ENCODE data around the gene KLF16.

DNA sequence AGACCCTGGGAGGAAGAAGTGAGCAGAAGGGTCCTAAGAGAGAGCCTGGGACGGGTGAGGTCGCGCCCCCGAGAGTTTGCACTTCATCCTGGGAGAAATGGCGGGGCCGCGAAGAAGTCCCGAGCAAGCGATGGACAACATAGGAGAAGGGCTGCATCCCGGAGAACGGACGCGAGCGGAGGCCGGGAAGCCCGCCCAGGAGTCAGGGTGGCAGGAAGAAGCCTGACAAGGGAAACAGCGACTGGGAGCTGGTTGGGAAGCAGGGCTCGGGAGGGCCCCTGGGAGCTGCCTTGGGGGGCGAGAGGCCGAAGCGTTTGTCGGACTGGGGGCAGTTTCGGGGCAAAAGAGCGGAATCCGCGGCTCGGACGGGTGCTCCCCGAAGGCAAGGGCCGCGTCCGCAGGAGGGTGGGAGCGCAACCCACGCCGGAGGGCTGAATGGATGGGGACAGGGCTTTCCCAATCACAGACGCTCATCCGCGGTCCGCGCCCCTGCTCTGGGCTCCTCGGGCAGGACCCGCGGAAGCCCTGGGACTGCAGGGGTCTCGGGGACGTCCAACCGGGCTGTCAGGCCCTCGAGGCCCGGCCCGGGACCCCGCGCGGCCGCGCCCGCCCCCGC, 21.4 kb upstream of the KLF16 start:
- TF ChIP-seq BACH2 (CRISPR knock-in tag; IDR thresholded peaks at IDR 0.05; ENCODE audit: borderline replicate concordance) (no peak), ZC3H10 (CRISPR knock-in tag; IDR thresholded peaks at IDR 0.05) (no peak)
